HepG2 (cell line): ENCODE measurements around the gene C1RL. TPM values are rescaled to one million over a fixed set of nuclear protein-coding genes. Genes with fewer than 3 reads are reported as not detected.

Source experiments
- AKAP8 ChIP-seq: sonication (generic); formaldehyde crosslinking; IDR thresholded peaks from 2 replicates; pipeline ENCODE4 v1.5.1; 2020; ENCODE audit warnings: mild to moderate bottlenecking, missing genetic modification reagents
- FIP1L1 ChIP-seq: fragments of 200-400 bp; formaldehyde crosslinking; IDR thresholded peaks from 2 replicates; pipeline ENCODE4 v1.6.1; 2018; ENCODE audit warnings: low read depth, mild to moderate bottlenecking, low read length, moderate library complexity, borderline replicate concordance; ENCODE audit not compliant: insufficient read depth
- MEIS2 ChIP-seq: sonication (generic); formaldehyde crosslinking; IDR thresholded peaks from 2 replicates; pipeline ENCODE4 v1.9.0; 2021; ENCODE audit warnings: mild to moderate bottlenecking, missing genetic modification reagents
- MIXL1 ChIP-seq: IDR thresholded peaks from 2 replicates; pipeline ENCODE4 v1.6.1; 2016
- POLR2A ChIP-seq, 2 experiments: IDR thresholded peaks; 2 replicates each; pipeline ENCODE4 v1.6.1; 2011; ENCODE audit warnings: low read depth in 2 of 2, low read length in 2 of 2, mild to moderate bottlenecking in 1 of 2, moderate library complexity in 1 of 2; ENCODE audit not compliant: insufficient read depth in 1 of 2
- POLR2G ChIP-seq: fragments of 200-400 bp; formaldehyde crosslinking; IDR thresholded peaks from 2 replicates; pipeline ENCODE4 v1.6.1; 2018; ENCODE audit warnings: mild to moderate bottlenecking, low read depth, low read length, moderate library complexity
- SNAPC2 ChIP-seq: sonication (generic); formaldehyde crosslinking; IDR thresholded peaks from 2 replicates; pipeline ENCODE4 v1.8.1; 2022; ENCODE audit warnings: mild to moderate bottlenecking, missing genetic modification reagents
- ZBTB42 ChIP-seq: sonication (generic); formaldehyde crosslinking; IDR thresholded peaks from 2 replicates; pipeline ENCODE4 v1.5.0; 2020; ENCODE audit warnings: mild to moderate bottlenecking, missing genetic modification reagents
- ZBTB7B ChIP-seq: sonication (generic); formaldehyde crosslinking; IDR thresholded peaks from 2 replicates; pipeline ENCODE4 v1.4.0; 2020; ENCODE audit warnings: missing genetic modification reagents
- ZNF350 ChIP-seq: sonication (generic); formaldehyde crosslinking; IDR thresholded peaks from 2 replicates; pipeline ENCODE4 v1.4.0; 2020; ENCODE audit warnings: mild to moderate bottlenecking, low read depth, missing genetic modification reagents, borderline replicate concordance
- ZNF501 ChIP-seq: sonication (generic); formaldehyde crosslinking; IDR thresholded peaks from 2 replicates; pipeline ENCODE4 v1.5.1; 2020; ENCODE audit warnings: mild to moderate bottlenecking, moderate library complexity, missing genetic modification reagents
- ZNF558 ChIP-seq: sonication (generic); formaldehyde crosslinking; IDR thresholded peaks from 2 replicates; pipeline ENCODE4 v1.9.0; 2022; ENCODE audit warnings: mild to moderate bottlenecking, missing genetic modification reagents, borderline replicate concordance
- ZNF768 ChIP-seq: sonication (generic); formaldehyde crosslinking; IDR thresholded peaks from 2 replicates; pipeline ENCODE4 v1.4.0; 2020; ENCODE audit warnings: missing genetic modification reagents
- polyA plus RNA-seq, 8 experiments: library from polyadenylated mRNA; depleted of rRNA in 3 of 8; stranded (reverse) in 7 of 8; unstranded in 1 of 8; fragments of >200 nt; fragmentation: Illumina TruSeq in 4 of 8; extraction: Trizol in 4 of 8; gene quantifications; 2 replicates each; pipeline versions ENCODE4 v1.2.1 to v1.2.3, GENCODE V29; 2011 to 2016; ENCODE audit warnings: low read depth in 4 of 8, missing spikeins in 1 of 8, mixed read lengths in 1 of 8; ENCODE audit not compliant: insufficient read depth in 1 of 8
- total RNA-seq, 5 experiments: library from RNA; depleted of rRNA; stranded (reverse); fragments of >200 nt; fragmentation: Illumina TruSeq; extraction: Trizol; gene quantifications; 2 replicates each; pipeline ENCODE4 v1.2.3, GENCODE V29; 2016; ENCODE audit warnings: low read depth in 1 of 5
- TF ChIP-seq, protein P1 (sequence below): sonication (generic); formaldehyde crosslinking; IDR thresholded peaks from 2 replicates; pipeline ENCODE4 v1.5.1; 2020; ENCODE audit warnings: mild to moderate bottlenecking, missing genetic modification reagents, borderline replicate concordance
- TF ChIP-seq, protein P2 (sequence below): sonication (generic); formaldehyde crosslinking; conservative IDR thresholded peaks from 2 replicates; pipeline ENCODE4 v1.4.0; 2020; ENCODE audit warnings: missing genetic modification reagents
- TF ChIP-seq, protein P3 (sequence below): sonication (generic); formaldehyde crosslinking; IDR thresholded peaks from 2 replicates; pipeline ENCODE4 v1.4.0; 2020; ENCODE audit warnings: missing genetic modification reagents; ENCODE audit errors: not compliant biosample characterization
- TF ChIP-seq, protein P4 (sequence below): sonication (generic); formaldehyde crosslinking; IDR thresholded peaks from 2 replicates; pipeline ENCODE4 v1.9.0; 2022; ENCODE audit warnings: low read depth, missing genetic modification reagents

Gene C1RL
- total and polyA plus RNA-seq, 2 of the 13 experiments (the other 11 are each of a cell fraction or from before 2014, with no cell fraction given) = 28.9 to 53.1 TPM

DNA sequence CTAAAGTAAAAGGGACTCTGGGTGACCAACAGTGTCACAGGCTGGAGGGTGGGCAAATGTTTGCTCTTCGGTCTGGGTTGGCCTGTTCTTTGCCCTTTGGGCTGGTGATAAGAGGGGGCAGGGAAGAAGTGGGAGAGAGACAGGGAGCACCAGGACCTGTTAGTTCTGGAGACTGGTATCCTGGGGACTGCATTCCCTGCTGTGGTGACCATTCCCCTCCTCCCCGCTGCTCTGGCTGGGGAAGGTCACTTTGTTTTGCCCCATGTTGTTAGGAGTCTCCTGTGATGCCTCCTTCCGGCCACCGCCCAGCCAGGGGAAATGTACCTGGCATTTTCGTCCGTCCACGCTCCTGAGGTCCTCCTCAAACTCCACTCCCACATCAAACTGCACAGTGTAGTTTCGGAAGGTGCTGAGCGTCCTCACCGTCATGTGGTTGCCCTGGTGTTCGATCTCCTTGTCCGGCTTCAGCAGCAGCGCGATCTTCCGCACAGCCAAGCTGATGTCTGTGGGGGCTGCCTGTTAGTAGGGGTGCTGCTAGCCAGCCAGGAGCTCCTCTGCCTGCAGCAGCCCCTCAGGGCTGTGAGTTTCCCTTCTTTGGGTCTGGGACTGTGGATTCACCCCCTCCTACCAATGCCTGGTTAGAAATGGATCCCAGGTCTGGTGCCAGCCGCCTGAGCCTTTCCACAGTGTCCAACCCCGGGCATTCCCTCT, 19.1 kb upstream of the C1RL start (continued):
- 0 out of 2 replicates have a peak, but pooled peaks have one; percentile 47 for TF ChIP-seq SNAPC2 (CRISPR knock-in tag)
- TF ChIP-seq ZNF768 (CRISPR knock-in tag) = peak; percentile 39; the same call in 1 of the 2 replicates
- TF ChIP-seq MIXL1 (CRISPR knock-in tag) = 0 out of 2 replicates have a peak, but pooled peaks have one; percentile 30
- 0 out of 2 replicates have a peak, but pooled peaks have one; percentile 48 for TF ChIP-seq ZNF350 (CRISPR knock-in tag)
- TF ChIP-seq POLR2G = peak; percentile 59; the same call in 1 of the 2 replicates
- TF ChIP-seq, protein P1, sequence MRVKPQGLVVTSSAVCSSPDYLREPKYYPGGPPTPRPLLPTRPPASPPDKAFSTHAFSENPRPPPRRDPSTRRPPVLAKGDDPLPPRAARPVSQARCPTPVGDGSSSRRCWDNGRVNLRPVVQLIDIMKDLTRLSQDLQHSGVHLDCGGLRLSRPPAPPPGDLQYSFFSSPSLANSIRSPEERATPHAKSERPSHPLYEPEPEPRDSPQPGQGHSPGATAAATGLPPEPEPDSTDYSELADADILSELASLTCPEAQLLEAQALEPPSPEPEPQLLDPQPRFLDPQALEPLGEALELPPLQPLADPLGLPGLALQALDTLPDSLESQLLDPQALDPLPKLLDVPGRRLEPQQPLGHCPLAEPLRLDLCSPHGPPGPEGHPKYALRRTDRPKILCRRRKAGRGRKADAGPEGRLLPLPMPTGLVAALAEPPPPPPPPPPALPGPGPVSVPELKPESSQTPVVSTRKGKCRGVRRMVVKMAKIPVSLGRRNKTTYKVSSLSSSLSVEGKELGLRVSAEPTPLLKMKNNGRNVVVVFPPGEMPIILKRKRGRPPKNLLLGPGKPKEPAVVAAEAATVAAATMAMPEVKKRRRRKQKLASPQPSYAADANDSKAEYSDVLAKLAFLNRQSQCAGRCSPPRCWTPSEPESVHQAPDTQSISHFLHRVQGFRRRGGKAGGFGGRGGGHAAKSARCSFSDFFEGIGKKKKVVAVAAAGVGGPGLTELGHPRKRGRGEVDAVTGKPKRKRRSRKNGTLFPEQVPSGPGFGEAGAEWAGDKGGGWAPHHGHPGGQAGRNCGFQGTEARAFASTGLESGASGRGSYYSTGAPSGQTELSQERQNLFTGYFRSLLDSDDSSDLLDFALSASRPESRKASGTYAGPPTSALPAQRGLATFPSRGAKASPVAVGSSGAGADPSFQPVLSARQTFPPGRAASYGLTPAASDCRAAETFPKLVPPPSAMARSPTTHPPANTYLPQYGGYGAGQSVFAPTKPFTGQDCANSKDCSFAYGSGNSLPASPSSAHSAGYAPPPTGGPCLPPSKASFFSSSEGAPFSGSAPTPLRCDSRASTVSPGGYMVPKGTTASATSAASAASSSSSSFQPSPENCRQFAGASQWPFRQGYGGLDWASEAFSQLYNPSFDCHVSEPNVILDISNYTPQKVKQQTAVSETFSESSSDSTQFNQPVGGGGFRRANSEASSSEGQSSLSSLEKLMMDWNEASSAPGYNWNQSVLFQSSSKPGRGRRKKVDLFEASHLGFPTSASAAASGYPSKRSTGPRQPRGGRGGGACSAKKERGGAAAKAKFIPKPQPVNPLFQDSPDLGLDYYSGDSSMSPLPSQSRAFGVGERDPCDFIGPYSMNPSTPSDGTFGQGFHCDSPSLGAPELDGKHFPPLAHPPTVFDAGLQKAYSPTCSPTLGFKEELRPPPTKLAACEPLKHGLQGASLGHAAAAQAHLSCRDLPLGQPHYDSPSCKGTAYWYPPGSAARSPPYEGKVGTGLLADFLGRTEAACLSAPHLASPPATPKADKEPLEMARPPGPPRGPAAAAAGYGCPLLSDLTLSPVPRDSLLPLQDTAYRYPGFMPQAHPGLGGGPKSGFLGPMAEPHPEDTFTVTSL (CRISPR knock-in tag) = 0 out of 2 replicates have a peak, but pooled peaks have one; percentile 35
- no peak for TF ChIP-seq ZBTB42 (CRISPR knock-in tag)
- peak; percentile 41 to 79; a peak in 3 of 4 replicates for TF ChIP-seq POLR2A (IDR thresholded peaks at IDR 0.05; ENCODE audit: insufficient read depth in 1 of 2, low read depth in 2 of 2, low read length in 2 of 2)
- TF ChIP-seq, protein P2, sequence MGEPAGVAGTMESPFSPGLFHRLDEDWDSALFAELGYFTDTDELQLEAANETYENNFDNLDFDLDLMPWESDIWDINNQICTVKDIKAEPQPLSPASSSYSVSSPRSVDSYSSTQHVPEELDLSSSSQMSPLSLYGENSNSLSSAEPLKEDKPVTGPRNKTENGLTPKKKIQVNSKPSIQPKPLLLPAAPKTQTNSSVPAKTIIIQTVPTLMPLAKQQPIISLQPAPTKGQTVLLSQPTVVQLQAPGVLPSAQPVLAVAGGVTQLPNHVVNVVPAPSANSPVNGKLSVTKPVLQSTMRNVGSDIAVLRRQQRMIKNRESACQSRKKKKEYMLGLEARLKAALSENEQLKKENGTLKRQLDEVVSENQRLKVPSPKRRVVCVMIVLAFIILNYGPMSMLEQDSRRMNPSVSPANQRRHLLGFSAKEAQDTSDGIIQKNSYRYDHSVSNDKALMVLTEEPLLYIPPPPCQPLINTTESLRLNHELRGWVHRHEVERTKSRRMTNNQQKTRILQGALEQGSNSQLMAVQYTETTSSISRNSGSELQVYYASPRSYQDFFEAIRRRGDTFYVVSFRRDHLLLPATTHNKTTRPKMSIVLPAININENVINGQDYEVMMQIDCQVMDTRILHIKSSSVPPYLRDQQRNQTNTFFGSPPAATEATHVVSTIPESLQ = no peak
- TF ChIP-seq MEIS2 (CRISPR knock-in tag) = 0 out of 2 replicates have a peak, but pooled peaks have one; percentile 28
- TF ChIP-seq, protein P3, sequence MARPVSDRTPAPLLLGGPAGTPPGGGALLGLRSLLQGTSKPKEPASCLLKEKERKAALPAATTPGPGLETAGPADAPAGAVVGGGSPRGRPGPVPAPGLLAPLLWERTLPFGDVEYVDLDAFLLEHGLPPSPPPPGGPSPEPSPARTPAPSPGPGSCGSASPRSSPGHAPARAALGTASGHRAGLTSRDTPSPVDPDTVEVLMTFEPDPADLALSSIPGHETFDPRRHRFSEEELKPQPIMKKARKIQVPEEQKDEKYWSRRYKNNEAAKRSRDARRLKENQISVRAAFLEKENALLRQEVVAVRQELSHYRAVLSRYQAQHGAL (CRISPR knock-in tag) = no peak
- TF ChIP-seq AKAP8 (CRISPR knock-in tag) = 0 out of 2 replicates have a peak, but pooled peaks have one; percentile 49
- peak; percentile 99 for TF ChIP-seq ZBTB7B (CRISPR knock-in tag)
- 0 out of 2 replicates have a peak, but pooled peaks have one; percentile 33 for TF ChIP-seq ZNF501
- no peak for TF ChIP-seq FIP1L1
- TF ChIP-seq, protein P4, sequence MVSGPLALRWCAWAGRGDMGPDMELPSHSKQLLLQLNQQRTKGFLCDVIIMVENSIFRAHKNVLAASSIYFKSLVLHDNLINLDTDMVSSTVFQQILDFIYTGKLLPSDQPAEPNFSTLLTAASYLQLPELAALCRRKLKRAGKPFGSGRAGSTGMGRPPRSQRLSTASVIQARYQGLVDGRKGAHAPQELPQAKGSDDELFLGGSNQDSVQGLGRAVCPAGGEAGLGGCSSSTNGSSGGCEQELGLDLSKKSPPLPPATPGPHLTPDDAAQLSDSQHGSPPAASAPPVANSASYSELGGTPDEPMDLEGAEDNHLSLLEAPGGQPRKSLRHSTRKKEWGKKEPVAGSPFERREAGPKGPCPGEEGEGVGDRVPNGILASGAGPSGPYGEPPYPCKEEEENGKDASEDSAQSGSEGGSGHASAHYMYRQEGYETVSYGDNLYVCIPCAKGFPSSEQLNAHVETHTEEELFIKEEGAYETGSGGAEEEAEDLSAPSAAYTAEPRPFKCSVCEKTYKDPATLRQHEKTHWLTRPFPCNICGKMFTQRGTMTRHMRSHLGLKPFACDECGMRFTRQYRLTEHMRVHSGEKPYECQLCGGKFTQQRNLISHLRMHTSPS = peak; percentile 79; the same call in 1 of the 2 replicates
- 0 out of 2 replicates have a peak, but pooled peaks have one; percentile 34 for TF ChIP-seq ZNF558 (CRISPR knock-in tag)
